Fibroblast of lung (primary cell): ENCODE data around the gene ZNF296. TPM values are rescaled to one million over a fixed set of nuclear protein-coding genes. Genes with fewer than 3 reads are reported as not detected.

Experiments
- DNase-seq, 2 donors: peaks; one replicate each; pipeline versions ENCODE4 v3.0.0 to v3.0.0-alpha.2; 2010; ENCODE audit warnings: low read depth in 2 of 2
- H2AFZ ChIP-seq: 2 replicates; pipeline ENCODE4 v1.5.1; 2012; ENCODE audit warnings: low read length, control low read depth, inconsistent platforms
- H3K27ac ChIP-seq: 2 replicates; pipeline ENCODE4 v1.5.1; 2011; ENCODE audit warnings: low read length, control low read depth; ENCODE audit not compliant: insufficient read depth
- H3K27me3 ChIP-seq: 2 replicates; pipeline ENCODE4 v1.5.1; 2011; ENCODE audit warnings: mild to moderate bottlenecking, low read length; ENCODE audit not compliant: control insufficient read depth, insufficient read depth
- H3K36me3 ChIP-seq: 2 replicates; pipeline ENCODE4 v1.5.1; 2011; ENCODE audit warnings: low read length; ENCODE audit not compliant: control insufficient read depth, insufficient read depth
- H3K4me1 ChIP-seq: 2 replicates; pipeline ENCODE4 v1.5.1; 2011; ENCODE audit warnings: low read length; ENCODE audit not compliant: control insufficient read depth, insufficient read depth; ENCODE audit errors: extremely low read depth
- H3K4me2 ChIP-seq: 2 replicates; pipeline ENCODE4 v1.5.1; 2011; ENCODE audit warnings: low read length, control low read depth; ENCODE audit not compliant: insufficient read depth; ENCODE audit errors: extremely low read depth
- H3K4me3 ChIP-seq, 4 experiments: fragments of 200-600 bp in 1 of 4; sonication (generic) in 1 of 4; replicated peaks in 1 of 4; 2 replicates each; pipeline ENCODE4 v1.5.1; 2011 to 2016; ENCODE audit warnings: low read length in 4 of 4, low read depth in 3 of 4, mild to moderate bottlenecking in 3 of 4, control low read depth in 2 of 4, inconsistent platforms in 1 of 4, mixed read lengths in 1 of 4; ENCODE audit not compliant: insufficient read depth in 1 of 4; ENCODE audit errors: control extremely low read depth in 1 of 4
- H3K79me2 ChIP-seq: 2 replicates; pipeline ENCODE4 v1.5.1; 2012; ENCODE audit warnings: mild to moderate bottlenecking, low read length, inconsistent platforms; ENCODE audit not compliant: control insufficient read depth, insufficient read depth
- H3K9ac ChIP-seq: 2 replicates; pipeline ENCODE4 v1.5.1; 2011; ENCODE audit warnings: mild to moderate bottlenecking, low read length, control low read depth; ENCODE audit not compliant: insufficient read depth
- H3K9me3 ChIP-seq: 2 replicates; pipeline ENCODE4 v1.5.1; 2012; ENCODE audit warnings: low read depth, low read length; ENCODE audit not compliant: control insufficient read depth, insufficient read depth
- H4K20me1 ChIP-seq: 2 replicates; pipeline ENCODE4 v1.5.1; 2011; ENCODE audit warnings: low read length; ENCODE audit not compliant: control insufficient read depth, insufficient read depth; ENCODE audit errors: extremely low read depth
- EZH2 ChIP-seq: IDR thresholded peaks from 2 replicates; pipeline ENCODE4 v1.5.1; 2012; ENCODE audit warnings: low read length, control low read depth, mild to moderate bottlenecking; ENCODE audit errors: missing control alignments
- polyA plus RNA-seq, 2 donors: library from polyadenylated mRNA; depleted of rRNA in 1 of 2; stranded (reverse) in 1 of 2; unstranded in 1 of 2; fragments of >200 nt; gene quantifications; 2 replicates each; pipeline ENCODE4 v1.2.1, GENCODE V29; 2011 to 2012; ENCODE audit warnings: missing spikeins in 1 of 2
- total RNA-seq: library from RNA; depleted of rRNA; stranded (reverse); fragments of >200 nt; gene quantifications from 2 replicates; pipeline ENCODE4 v1.2.1, GENCODE V29; 2014
- TF ChIP-seq, protein P1 (sequence below), 2 donors: IDR thresholded peaks in 1 of 2; conservative IDR thresholded peaks in 1 of 2; 1 replicate in 1 of 2; 2 replicates in 1 of 2; pipeline ENCODE4 v1.5.1; 2011 to 2012; ENCODE audit warnings: low read length in 2 of 2, control low read depth in 1 of 2, inconsistent platforms in 1 of 2, low read depth in 1 of 2, mild to moderate bottlenecking in 1 of 2

Gene ZNF296
- total and polyA plus RNA-seq, 2 donors (not counting 1 experiment from before 2014, with no cell fraction given) = 0.03 TPM; not detected in 1

DNA sequence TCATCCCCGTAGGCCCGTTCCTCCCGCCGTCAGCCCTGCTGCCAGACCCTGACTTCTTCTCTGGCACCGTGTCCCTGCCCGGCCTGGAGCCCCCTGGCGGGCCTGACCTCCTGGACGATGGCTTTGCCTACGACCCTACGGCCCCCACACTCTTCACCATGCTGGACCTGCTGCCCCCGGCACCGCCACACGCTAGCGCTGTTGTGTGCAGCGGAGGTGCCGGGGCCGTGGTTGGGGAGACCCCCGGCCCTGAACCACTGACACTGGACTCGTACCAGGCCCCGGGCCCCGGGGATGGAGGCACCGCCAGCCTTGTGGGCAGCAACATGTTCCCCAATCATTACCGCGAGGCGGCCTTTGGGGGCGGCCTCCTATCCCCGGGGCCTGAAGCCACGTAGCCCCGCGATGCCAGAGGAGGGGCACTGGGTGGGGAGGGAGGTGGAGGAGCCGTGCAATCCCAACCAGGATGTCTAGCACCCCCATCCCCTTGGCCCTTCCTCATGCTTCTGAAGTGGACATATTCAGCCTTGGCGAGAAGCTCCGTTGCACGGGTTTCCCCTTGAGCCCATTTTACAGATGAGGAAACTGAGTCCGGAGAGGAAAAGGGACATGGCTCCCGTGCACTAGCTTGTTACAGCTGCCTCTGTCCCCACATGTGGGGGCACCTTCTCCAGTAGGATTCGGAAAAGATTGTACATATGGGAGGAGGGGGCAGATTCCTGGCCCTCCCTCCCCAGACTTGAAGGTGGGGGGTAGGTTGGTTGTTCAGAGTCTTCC, 38.7 kb downstream of the ZNF296 start:
- Histone ChIP-seq H3K79me2 (peaks cover 29% of the 10 kb centered on the region), H3K4me1 (peaks cover 7% of the 10 kb centered on the region), H3K4me3 (no peak overlapping the region), H3K9ac (no peak overlapping the region), H3K27ac (no peak overlapping the region), H3K27me3 (no peaks in the 10 kb centered on the region), H2AFZ (no peak overlapping the region), H4K20me1 (no peaks in the 10 kb centered on the region), H3K36me3 (peaks cover 10% of the 10 kb centered on the region), H3K4me2 (no peak overlapping the region), H3K9me3 (no peaks in the 10 kb centered on the region)
- DNase-seq = no peak
- TF ChIP-seq EZH2 = no peak
- TF ChIP-seq, protein P1, sequence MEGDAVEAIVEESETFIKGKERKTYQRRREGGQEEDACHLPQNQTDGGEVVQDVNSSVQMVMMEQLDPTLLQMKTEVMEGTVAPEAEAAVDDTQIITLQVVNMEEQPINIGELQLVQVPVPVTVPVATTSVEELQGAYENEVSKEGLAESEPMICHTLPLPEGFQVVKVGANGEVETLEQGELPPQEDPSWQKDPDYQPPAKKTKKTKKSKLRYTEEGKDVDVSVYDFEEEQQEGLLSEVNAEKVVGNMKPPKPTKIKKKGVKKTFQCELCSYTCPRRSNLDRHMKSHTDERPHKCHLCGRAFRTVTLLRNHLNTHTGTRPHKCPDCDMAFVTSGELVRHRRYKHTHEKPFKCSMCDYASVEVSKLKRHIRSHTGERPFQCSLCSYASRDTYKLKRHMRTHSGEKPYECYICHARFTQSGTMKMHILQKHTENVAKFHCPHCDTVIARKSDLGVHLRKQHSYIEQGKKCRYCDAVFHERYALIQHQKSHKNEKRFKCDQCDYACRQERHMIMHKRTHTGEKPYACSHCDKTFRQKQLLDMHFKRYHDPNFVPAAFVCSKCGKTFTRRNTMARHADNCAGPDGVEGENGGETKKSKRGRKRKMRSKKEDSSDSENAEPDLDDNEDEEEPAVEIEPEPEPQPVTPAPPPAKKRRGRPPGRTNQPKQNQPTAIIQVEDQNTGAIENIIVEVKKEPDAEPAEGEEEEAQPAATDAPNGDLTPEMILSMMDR (conservative IDR thresholded peaks at IDR 0.05 in 1 of 2, IDR thresholded peaks at IDR 0.05 in 1 of 2; ENCODE audit: low read depth in 1 of 2, low read length in 2 of 2) = no peak

GRCh38 chr19:45035755-45036154, 40.5 kb downstream of the ZNF296 start:
- Histone ChIP-seq H3K9ac (no peak overlapping the region), H3K4me1 (peaks cover 7% of the 10 kb centered on the region), H3K27ac (no peak overlapping the region), H3K9me3 (no peaks in the 10 kb centered on the region), H3K36me3 (peaks cover 1% of the 10 kb centered on the region), H3K79me2 (peaks cover 15% of the 10 kb centered on the region), H3K4me3 (no peak overlapping the region), H3K4me2 (no peak overlapping the region), H3K27me3 (no peaks in the 10 kb centered on the region), H4K20me1 (no peaks in the 10 kb centered on the region), H2AFZ (no peak overlapping the region)
- no peak for DNase-seq
- TF ChIP-seq, protein P1 (conservative IDR thresholded peaks at IDR 0.05 in 1 of 2, IDR thresholded peaks at IDR 0.05 in 1 of 2; ENCODE audit: low read depth in 1 of 2, low read length in 2 of 2) = no peak
- TF ChIP-seq EZH2 = no peak

GRCh38 chr19:45032421-45032820, 43.9 kb downstream of the ZNF296 start:
- no peaks in the 10 kb centered on the region for H3K4me1 ChIP-seq
- H3K27ac ChIP-seq = no peak overlapping the region
- H3K79me2 ChIP-seq = no peaks in the 10 kb centered on the region
- no peak overlapping the region for H2AFZ ChIP-seq
- H3K4me3 ChIP-seq = no peak overlapping the region
- no peak overlapping the region for H3K9ac ChIP-seq
- no peaks in the 10 kb centered on the region for H4K20me1 ChIP-seq
- no peaks in the 10 kb centered on the region for H3K9me3 ChIP-seq
- no peaks in the 10 kb centered on the region for H3K36me3 ChIP-seq
- no peaks in the 10 kb centered on the region for H3K27me3 ChIP-seq
- no peak for TF ChIP-seq EZH2
- TF ChIP-seq, protein P1 (conservative IDR thresholded peaks at IDR 0.05 in 1 of 2, IDR thresholded peaks at IDR 0.05 in 1 of 2; ENCODE audit: low read depth in 1 of 2, low read length in 2 of 2) = no peak
- no peak for DNase-seq
- no peak overlapping the region for H3K4me2 ChIP-seq
